ENCODE data around the gene RPS6KA5. TPM values are rescaled to one million over a fixed set of nuclear protein-coding genes. Genes with fewer than 3 reads are reported as not detected.
"Not testable (repeated sequence)": the region's sequence is repeated elsewhere in the genome, so short reads cannot be mapped to it uniquely, and the experiment has no call there.

RPS6KA5 gene
- total RNA-seq, 1 donor from 2014 or later: 11.3 TPM

DNA sequence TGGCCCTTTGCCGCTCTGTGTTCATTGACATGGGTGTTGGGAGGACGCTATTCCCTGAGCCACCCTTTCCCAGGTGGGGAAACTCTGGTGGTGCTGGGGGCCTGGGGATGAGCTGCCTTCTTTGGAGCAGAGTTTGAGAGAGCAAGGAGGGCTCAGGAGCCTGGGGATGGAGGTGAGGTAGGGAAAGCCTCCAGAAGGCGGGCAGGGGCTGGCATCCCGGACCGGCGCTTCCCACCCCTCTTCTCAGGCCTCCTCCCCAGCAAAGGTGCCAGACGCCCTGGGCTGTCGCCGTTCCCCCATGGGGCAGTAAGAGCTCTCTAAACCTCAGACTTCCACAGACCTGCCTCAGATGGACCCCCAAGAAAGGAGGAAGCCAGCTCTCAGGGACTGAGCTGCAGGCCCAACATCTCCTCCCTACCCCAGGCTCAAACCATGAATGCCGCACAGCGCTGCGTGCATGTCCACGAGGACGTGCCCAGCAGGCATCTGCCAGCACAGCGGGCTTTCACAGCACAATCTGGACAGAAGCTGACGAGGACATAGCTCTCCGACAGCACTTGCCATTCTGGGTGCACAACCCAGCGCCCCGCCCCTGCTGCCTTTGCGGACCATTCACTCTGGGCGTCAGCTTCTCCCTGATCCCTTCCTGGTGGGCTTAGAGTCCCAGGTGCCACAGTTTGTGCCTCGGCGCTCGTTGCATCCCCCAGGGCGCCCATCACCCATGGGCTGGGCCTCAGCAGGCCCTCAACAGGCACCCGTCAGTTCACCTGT, 229.3 kb downstream of the RPS6KA5 start:
- DNase-seq (no peak), ATAC-seq (no peak)
- Histone ChIP-seq H3K4me3 (no peak overlapping the region), H3K4me1 (peaks cover 17% of the 10 kb centered on the region), H3K9me3 (no peaks in the 10 kb centered on the region), H3K27me3 (ENCODE audit: low read depth) (no peaks in the 10 kb centered on the region), H3K27ac (no peak overlapping the region), H3K36me3 (no peaks in the 10 kb centered on the region)
- intact Hi-C loops (cut with DNase I): no loop called here
- TF ChIP-seq, protein P1, sequence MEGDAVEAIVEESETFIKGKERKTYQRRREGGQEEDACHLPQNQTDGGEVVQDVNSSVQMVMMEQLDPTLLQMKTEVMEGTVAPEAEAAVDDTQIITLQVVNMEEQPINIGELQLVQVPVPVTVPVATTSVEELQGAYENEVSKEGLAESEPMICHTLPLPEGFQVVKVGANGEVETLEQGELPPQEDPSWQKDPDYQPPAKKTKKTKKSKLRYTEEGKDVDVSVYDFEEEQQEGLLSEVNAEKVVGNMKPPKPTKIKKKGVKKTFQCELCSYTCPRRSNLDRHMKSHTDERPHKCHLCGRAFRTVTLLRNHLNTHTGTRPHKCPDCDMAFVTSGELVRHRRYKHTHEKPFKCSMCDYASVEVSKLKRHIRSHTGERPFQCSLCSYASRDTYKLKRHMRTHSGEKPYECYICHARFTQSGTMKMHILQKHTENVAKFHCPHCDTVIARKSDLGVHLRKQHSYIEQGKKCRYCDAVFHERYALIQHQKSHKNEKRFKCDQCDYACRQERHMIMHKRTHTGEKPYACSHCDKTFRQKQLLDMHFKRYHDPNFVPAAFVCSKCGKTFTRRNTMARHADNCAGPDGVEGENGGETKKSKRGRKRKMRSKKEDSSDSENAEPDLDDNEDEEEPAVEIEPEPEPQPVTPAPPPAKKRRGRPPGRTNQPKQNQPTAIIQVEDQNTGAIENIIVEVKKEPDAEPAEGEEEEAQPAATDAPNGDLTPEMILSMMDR (IDR thresholded peaks at IDR 0.05): no peak

DNA sequence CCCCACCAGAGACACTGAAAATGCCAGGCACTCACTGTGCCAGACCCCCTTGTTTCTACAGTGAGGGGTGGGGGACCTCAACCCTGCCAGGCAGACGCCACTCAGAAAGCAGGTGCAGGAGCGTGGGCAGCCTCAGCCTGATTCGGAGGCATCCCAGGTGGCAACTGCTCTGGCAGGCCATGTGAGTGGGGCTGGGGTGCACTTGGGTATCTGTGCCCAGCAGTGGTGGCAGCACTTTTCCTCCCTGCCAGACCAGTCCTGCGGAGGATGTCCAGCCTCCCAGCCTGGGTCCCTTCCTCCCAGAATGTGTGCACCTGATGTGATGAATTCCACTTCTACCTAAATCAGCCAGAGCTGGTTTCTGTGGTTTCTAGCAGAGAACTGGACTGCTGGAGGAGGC, 230.8 kb downstream of the RPS6KA5 start:
- Histone ChIP-seq H3K27ac (no peak overlapping the region), H3K36me3 (no peaks in the 10 kb centered on the region), H3K4me1 (peaks cover 17% of the 10 kb centered on the region), H3K4me3 (no peak overlapping the region), H3K27me3 (ENCODE audit: low read depth) (no peaks in the 10 kb centered on the region), H3K9me3 (no peaks in the 10 kb centered on the region)
- TF ChIP-seq, protein P1 (IDR thresholded peaks at IDR 0.05): no peak
- intact Hi-C loops (cut with DNase I): no loop called here
- ATAC-seq (no peak), DNase-seq (no peak)

DNA sequence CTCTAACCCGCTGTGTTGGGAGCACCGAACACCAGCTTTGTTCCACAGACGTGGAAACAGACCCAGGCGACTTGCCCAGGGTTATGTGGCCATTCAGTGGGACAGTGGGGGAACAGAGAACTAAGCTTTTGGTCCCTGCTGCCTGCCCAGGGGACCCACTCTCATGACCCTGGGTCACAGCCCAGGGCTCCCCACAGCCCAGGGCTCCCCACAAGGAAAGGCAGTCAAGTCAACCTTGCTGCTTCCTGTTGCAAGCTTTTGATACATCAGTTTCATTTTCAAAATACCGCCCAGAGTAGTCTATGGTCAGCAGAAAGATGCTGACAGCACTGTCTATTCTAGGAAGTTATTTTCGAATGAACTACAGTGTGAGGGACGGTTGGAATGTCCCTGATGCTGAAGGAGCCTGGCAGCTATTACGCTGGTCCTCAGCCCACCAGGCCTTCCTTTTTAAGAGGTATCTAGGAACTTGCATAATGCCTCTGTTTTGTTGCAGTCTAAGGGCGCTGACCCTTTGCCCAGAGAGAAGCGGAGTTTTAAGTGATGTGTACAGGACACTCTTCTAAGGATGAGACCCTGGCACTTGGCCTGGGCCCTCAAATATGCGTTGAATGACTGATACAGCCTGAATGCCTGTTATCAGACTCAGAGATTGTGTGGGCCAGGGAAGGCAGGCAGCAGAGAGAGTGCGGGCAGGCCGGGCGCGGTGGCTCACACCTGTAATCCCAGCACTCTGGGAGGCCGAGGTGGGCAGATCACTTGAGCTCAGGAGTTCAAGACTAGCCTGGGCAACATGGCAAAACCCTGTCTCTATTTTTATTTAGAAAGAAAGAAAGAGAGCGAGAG, 231.6 kb downstream of the RPS6KA5 start:
- H3K27me3 ChIP-seq (ENCODE audit: low read depth): no peaks in the 10 kb centered on the region
- intact Hi-C loops (cut with DNase I): no loop called here
- peak; percentile 46 for DNase-seq
- H3K9me3 ChIP-seq: peaks cover 6% of the 10 kb centered on the region
- TF ChIP-seq, protein P1 (IDR thresholded peaks at IDR 0.05): no peak
- no peaks in the 10 kb centered on the region for H3K36me3 ChIP-seq
- peak overlapping the region; percentile 83 for H3K27ac ChIP-seq
- H3K4me3 ChIP-seq: peak overlapping the region; percentile 55
- peak; percentile 58 to 67 for ATAC-seq
- peaks cover 17% of the 10 kb centered on the region for H3K4me1 ChIP-seq

DNA sequence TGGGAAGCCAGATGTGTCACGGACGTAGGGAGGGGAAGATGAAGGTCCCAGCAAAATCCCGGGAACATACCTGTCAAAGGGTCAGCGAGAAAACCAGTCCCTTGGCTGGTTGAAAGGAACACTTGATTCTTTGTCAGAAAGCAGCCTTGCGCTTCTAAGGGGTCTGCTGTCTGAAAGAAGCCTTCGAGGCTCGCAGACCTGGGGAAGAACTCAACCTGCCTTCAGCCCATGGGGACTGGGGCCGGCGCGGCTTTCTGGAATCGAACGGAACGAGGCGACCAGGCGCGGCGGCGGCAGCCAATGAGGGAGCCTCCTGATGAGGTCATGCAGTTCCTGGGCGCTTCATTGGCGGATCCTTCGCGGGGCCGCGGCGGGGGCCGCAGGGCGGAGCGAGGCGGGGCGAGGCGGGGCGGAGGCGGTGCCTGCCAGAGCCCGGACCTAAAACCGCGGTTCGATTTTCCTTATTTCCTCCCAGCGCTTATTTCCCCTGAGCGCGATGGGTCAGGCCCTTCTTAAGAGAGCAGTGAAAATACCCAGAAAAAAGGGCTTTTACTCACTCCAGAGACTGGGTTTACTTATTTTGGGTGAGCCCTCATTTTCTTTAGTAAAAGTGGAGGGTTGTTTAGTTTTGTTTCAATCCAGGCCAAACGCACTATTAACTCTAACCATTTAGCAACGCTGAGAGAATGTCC, 232.4 kb downstream of the RPS6KA5 start:
- Histone ChIP-seq H3K9me3 (peaks cover 13% of the 10 kb centered on the region), H3K36me3 (no peaks in the 10 kb centered on the region), H3K4me3 (peak overlapping the region; percentile 55), H3K4me1 (peaks cover 17% of the 10 kb centered on the region), H3K27me3 (ENCODE audit: low read depth) (no peaks in the 10 kb centered on the region), H3K27ac (peak overlapping the region; percentile 83)
- TF ChIP-seq, protein P1 (IDR thresholded peaks at IDR 0.05): no peak
- intact Hi-C loops (cut with DNase I): no loop called here
- DNase-seq (peak; percentile 94), ATAC-seq (peak; percentile 99 to 100)

DNA sequence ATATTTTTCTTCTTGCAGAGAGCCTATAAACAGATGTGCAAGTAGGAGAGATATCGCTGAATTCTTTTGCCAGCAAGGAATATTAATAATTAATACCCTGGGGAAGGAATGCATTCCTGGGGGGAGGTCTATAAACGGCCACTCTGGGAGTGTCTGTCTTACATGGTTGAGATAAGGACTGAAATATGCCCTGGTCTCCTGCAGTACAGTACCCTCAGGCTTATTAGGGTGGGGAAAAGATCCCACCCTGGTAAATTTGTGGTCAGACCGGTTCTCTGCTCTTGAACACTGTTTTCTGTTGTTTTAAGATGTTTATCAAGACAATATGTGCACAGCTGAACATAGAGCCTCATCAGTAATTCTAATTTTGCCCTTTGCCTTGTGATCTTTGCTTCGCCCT, 236.9 kb downstream of the RPS6KA5 start:
- H3K27me3 ChIP-seq (ENCODE audit: low read depth); H3K4me3 ChIP-seq; H3K27ac ChIP-seq; intact Hi-C loops (cut with DNase I); H3K4me1 ChIP-seq; ATAC-seq; DNase-seq; H3K36me3 ChIP-seq: not testable (repeated sequence)
- H3K9me3 ChIP-seq: peaks cover 19% of the 10 kb centered on the region
